Panc1 (cell line): ENCODE results near the gene TM4SF5. TPM values are rescaled to one million over a fixed set of nuclear protein-coding genes. Genes with fewer than 3 reads are reported as not detected.

Source experiments
- ATAC-seq: fragments of 200-7000 bp; cut with Tn5 transposase; 2 replicates; pipeline ENCODE4 v1.9.1; 2020; ENCODE audit warnings: mild to moderate bottlenecking, moderate library complexity
- BruUV-seq: library from RNA; stranded (reverse); fragments of 400-500 nt; replicated peaks from 2 replicates; lab custom pipeline; 2021; lab: Mats Ljungman, UMichigan
- CTCF ChIA-PET: fragments of 300-600 bp; sonication (Branson Sonifier 250); formaldehyde crosslinking; loops from one replicate; lab custom pipeline; 2022; ENCODE audit warnings: antibody characterized with exemption; lab: Charles Lee
- POLR2A ChIA-PET: fragments of 300-600 bp; sonication (Branson Sonifier 250); formaldehyde crosslinking; loops from one replicate; lab custom pipeline; 2022; ENCODE audit warnings: antibody characterized with exemption; lab: Charles Lee
- DNase-seq: peaks from one replicate; pipeline ENCODE4 v3.0.0-alpha.2; 2010; ENCODE audit warnings: low read depth, low spot score
- H3K27ac ChIP-seq: 2 replicates; pipeline ENCODE4 v1.5.1; 2011; ENCODE audit warnings: mild to moderate bottlenecking, low read length, inconsistent platforms
- H3K27me3 ChIP-seq: fragments of 200-500 bp; sonication (Bioruptor generic); 2 replicates; pipeline ENCODE4 v1.6.0; 2014; ENCODE audit warnings: low read length, inconsistent platforms; ENCODE audit not compliant: control insufficient read depth, insufficient read depth
- H3K36me3 ChIP-seq: fragments of 200-500 bp; sonication (Bioruptor generic); 2 replicates; pipeline ENCODE4 v1.5.1; 2014; ENCODE audit warnings: inconsistent platforms, mild to moderate bottlenecking, low read length, moderate library complexity; ENCODE audit not compliant: control insufficient read depth, insufficient read depth
- H3K4me1 ChIP-seq: 2 replicates; pipeline ENCODE4 v1.5.1; 2011; ENCODE audit warnings: inconsistent platforms, mild to moderate bottlenecking, low read length, moderate library complexity; ENCODE audit not compliant: control insufficient read depth, insufficient read depth
- H3K4me3 ChIP-seq, 2 experiments: 2 replicates each; pipeline ENCODE4 v1.5.1; 2011 to 2012; ENCODE audit warnings: low read depth in 2 of 2, low read length in 2 of 2, mild to moderate bottlenecking in 2 of 2, inconsistent platforms in 1 of 2, moderate library complexity in 1 of 2
- H3K9me3 ChIP-seq: fragments of 200-500 bp; sonication (Bioruptor generic); 2 replicates; pipeline ENCODE4 v1.5.1; 2014; ENCODE audit warnings: low read depth, mild to moderate bottlenecking, inconsistent platforms, low read length, moderate library complexity; ENCODE audit not compliant: control insufficient read depth, insufficient read depth
- CTCF ChIP-seq: fragments of 450-650 bp; IDR thresholded peaks from 2 replicates; pipeline ENCODE4 v1.5.1; 2017; ENCODE audit warnings: mild to moderate bottlenecking
- POLR2AphosphoS5 ChIP-seq: IDR thresholded peaks from 2 replicates; pipeline ENCODE4 v1.6.1; 2012; ENCODE audit warnings: mild to moderate bottlenecking, low read depth, low read length, moderate library complexity
- SIN3A ChIP-seq: IDR thresholded peaks from 2 replicates; pipeline ENCODE4 v1.6.1; 2012; ENCODE audit warnings: low read depth, mild to moderate bottlenecking, low read length, moderate library complexity, borderline replicate concordance; ENCODE audit not compliant: insufficient read depth
- TCF7L2 ChIP-seq: IDR thresholded peaks from 2 replicates; pipeline ENCODE4 v1.6.1; 2011; ENCODE audit warnings: mild to moderate bottlenecking, low read depth, low read length, inconsistent platforms
- in situ Hi-C: cut with HindIII; loops from 2 replicates; pipeline ENCODE4 v1.10.0; 2016; ENCODE audit warnings: low sequenced_read_pairs, low pct_unique_long_range_greater_than_20kb
- intact Hi-C: fragments of 100-400 bp; cut with micrococcal nuclease; formaldehyde crosslinking; loops from one replicate; pipeline ENCODE4 v1.10.0; 2022; ENCODE audit not compliant: unreplicated experiment
- total RNA-seq: library from RNA; stranded (reverse); gene quantifications from one replicate; pipeline ENCODE4 v1.2.1, GENCODE V29; 2021; ENCODE audit not compliant: unreplicated experiment
- TF ChIP-seq, protein P1 (sequence below), 2 experiments: IDR thresholded peaks; 2 replicates each; pipeline ENCODE4 v1.6.1; 2011 to 2012; ENCODE audit warnings: low read depth in 2 of 2, control low read depth in 1 of 2, low read length in 1 of 2, mild to moderate bottlenecking in 1 of 2, moderate library complexity in 1 of 2; ENCODE audit not compliant: insufficient read depth in 1 of 2

The TM4SF5 gene
- total RNA-seq, 1 experiment from 2014 or later: not detected

DNA sequence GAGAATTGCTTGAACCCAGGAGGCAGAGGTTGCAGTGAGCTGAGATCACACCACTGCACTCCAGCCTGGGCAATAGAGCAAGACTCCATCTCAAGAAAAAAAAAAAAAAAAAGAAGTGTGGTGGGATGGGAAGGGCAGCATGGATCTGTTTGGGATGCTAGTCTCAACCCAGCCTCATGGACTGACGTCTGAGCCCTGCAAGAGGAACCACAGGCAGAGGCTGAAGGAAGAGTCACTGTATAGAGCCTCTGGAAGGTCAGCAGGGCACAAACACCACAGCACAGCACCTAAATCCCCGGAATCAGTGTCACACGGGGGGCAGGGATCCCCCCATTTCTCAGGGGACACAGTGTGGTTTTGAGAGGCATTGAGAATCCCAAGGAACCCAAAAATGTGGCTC, 21.1 kb upstream of the TM4SF5 start:
- Histone ChIP-seq H3K36me3 (no peaks in the 10 kb centered on the region), H3K4me3 (no peak overlapping the region), H3K27ac (no peak overlapping the region), H3K9me3 (no peaks in the 10 kb centered on the region), H3K27me3 (peaks cover 2% of the 10 kb centered on the region), H3K4me1 (no peaks in the 10 kb centered on the region)
- ChIA-PET POLR2A (no interaction called here), CTCF (no interaction called here)
- intact Hi-C loops: no loop called here
- in situ Hi-C loops: no loop called here
- ATAC-seq: no peak
- DNase-seq: no peak
- TF ChIP-seq, protein P1, sequence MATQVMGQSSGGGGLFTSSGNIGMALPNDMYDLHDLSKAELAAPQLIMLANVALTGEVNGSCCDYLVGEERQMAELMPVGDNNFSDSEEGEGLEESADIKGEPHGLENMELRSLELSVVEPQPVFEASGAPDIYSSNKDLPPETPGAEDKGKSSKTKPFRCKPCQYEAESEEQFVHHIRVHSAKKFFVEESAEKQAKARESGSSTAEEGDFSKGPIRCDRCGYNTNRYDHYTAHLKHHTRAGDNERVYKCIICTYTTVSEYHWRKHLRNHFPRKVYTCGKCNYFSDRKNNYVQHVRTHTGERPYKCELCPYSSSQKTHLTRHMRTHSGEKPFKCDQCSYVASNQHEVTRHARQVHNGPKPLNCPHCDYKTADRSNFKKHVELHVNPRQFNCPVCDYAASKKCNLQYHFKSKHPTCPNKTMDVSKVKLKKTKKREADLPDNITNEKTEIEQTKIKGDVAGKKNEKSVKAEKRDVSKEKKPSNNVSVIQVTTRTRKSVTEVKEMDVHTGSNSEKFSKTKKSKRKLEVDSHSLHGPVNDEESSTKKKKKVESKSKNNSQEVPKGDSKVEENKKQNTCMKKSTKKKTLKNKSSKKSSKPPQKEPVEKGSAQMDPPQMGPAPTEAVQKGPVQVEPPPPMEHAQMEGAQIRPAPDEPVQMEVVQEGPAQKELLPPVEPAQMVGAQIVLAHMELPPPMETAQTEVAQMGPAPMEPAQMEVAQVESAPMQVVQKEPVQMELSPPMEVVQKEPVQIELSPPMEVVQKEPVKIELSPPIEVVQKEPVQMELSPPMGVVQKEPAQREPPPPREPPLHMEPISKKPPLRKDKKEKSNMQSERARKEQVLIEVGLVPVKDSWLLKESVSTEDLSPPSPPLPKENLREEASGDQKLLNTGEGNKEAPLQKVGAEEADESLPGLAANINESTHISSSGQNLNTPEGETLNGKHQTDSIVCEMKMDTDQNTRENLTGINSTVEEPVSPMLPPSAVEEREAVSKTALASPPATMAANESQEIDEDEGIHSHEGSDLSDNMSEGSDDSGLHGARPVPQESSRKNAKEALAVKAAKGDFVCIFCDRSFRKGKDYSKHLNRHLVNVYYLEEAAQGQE (IDR thresholded peaks at IDR 0.05; ENCODE audit: insufficient read depth in 1 of 2, low read depth in 2 of 2, low read length in 1 of 2): no peak
- no peak for TF ChIP-seq SIN3A
- TF ChIP-seq POLR2AphosphoS5: no peak
- no peak for TF ChIP-seq TCF7L2
- no peak for TF ChIP-seq CTCF
- BruUV-seq: no TSS peak

GRCh38 chr17:4751932-4752331, 19.8 kb upstream of the TM4SF5 start:
- ATAC-seq (no peak), DNase-seq (no peak)
- in situ Hi-C loops (no loop called here), intact Hi-C loops (no loop called here)
- no peaks in the 10 kb centered on the region for H3K36me3 ChIP-seq
- BruUV-seq: no TSS peak
- ChIA-PET POLR2A (no interaction called here), CTCF (interaction anchor here (0.6 kb wide), 1 partner anchor 185 kb away, joined by 4 read pairs; no protein-coding TSS in a partner anchor)
- H3K27me3 ChIP-seq: peaks cover 2% of the 10 kb centered on the region
- TF ChIP-seq POLR2AphosphoS5 (no peak), SIN3A (no peak), TCF7L2 (no peak), CTCF (no peak)
- TF ChIP-seq, protein P1 (IDR thresholded peaks at IDR 0.05; ENCODE audit: insufficient read depth in 1 of 2, low read depth in 2 of 2, low read length in 1 of 2): no peak
- no peaks in the 10 kb centered on the region for H3K9me3 ChIP-seq
- H3K4me3 ChIP-seq: no peak overlapping the region
- no peaks in the 10 kb centered on the region for H3K4me1 ChIP-seq
- no peak overlapping the region for H3K27ac ChIP-seq
